ENCODE measurements around the gene SOS1.

SOS1 gene

DNA sequence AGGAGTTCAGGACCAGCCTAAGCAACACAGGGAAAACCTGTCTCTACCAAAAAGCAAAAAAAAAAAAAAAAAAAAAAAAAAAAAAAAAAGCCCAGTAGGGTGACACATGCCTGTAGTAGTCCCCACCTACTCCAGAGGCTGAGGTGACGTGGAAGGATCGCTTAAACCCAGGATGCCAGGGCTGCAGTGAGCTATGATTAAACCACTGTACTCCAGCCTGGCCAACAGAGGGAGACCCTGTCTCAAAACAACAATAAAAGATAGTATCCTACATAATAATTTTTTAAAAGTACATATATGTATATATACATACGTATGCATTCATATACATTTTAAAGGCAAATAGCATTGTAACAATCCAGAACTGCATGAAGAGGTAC lies 51.7 kb downstream of the SOS1 start:
- Histone ChIP-seq H3K4me3 (replicated peaks; ENCODE audit: insufficient read depth, low read length) (no peak overlapping the region), H3K27me3 (ENCODE audit: insufficient read depth, poor library complexity, severe bottlenecking) (no peaks in the 10 kb centered on the region), H3K27ac (replicated peaks) (no peak overlapping the region)
- no peak for TF ChIP-seq GABPA (IDR thresholded peaks at IDR 0.05; ENCODE audit: low read depth)
- TF ChIP-seq, protein P1, sequence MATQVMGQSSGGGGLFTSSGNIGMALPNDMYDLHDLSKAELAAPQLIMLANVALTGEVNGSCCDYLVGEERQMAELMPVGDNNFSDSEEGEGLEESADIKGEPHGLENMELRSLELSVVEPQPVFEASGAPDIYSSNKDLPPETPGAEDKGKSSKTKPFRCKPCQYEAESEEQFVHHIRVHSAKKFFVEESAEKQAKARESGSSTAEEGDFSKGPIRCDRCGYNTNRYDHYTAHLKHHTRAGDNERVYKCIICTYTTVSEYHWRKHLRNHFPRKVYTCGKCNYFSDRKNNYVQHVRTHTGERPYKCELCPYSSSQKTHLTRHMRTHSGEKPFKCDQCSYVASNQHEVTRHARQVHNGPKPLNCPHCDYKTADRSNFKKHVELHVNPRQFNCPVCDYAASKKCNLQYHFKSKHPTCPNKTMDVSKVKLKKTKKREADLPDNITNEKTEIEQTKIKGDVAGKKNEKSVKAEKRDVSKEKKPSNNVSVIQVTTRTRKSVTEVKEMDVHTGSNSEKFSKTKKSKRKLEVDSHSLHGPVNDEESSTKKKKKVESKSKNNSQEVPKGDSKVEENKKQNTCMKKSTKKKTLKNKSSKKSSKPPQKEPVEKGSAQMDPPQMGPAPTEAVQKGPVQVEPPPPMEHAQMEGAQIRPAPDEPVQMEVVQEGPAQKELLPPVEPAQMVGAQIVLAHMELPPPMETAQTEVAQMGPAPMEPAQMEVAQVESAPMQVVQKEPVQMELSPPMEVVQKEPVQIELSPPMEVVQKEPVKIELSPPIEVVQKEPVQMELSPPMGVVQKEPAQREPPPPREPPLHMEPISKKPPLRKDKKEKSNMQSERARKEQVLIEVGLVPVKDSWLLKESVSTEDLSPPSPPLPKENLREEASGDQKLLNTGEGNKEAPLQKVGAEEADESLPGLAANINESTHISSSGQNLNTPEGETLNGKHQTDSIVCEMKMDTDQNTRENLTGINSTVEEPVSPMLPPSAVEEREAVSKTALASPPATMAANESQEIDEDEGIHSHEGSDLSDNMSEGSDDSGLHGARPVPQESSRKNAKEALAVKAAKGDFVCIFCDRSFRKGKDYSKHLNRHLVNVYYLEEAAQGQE (IDR thresholded peaks at IDR 0.05; ENCODE audit: insufficient replicate concordance, low read depth): no peak
- TF ChIP-seq, protein P2, sequence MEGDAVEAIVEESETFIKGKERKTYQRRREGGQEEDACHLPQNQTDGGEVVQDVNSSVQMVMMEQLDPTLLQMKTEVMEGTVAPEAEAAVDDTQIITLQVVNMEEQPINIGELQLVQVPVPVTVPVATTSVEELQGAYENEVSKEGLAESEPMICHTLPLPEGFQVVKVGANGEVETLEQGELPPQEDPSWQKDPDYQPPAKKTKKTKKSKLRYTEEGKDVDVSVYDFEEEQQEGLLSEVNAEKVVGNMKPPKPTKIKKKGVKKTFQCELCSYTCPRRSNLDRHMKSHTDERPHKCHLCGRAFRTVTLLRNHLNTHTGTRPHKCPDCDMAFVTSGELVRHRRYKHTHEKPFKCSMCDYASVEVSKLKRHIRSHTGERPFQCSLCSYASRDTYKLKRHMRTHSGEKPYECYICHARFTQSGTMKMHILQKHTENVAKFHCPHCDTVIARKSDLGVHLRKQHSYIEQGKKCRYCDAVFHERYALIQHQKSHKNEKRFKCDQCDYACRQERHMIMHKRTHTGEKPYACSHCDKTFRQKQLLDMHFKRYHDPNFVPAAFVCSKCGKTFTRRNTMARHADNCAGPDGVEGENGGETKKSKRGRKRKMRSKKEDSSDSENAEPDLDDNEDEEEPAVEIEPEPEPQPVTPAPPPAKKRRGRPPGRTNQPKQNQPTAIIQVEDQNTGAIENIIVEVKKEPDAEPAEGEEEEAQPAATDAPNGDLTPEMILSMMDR (IDR thresholded peaks at IDR 0.05; ENCODE audit: insufficient read depth, low read length): no peak
- no peak for TF ChIP-seq POLR2AphosphoS5 (IDR thresholded peaks at IDR 0.05; ENCODE audit: low read depth)
- TF ChIP-seq SPI1 (IDR thresholded peaks at IDR 0.05; ENCODE audit: borderline replicate concordance, low read depth): no peak
- DNase-seq (ENCODE audit: low read depth in 1 of 2, low spot score in 1 of 2): no peak

DNA sequence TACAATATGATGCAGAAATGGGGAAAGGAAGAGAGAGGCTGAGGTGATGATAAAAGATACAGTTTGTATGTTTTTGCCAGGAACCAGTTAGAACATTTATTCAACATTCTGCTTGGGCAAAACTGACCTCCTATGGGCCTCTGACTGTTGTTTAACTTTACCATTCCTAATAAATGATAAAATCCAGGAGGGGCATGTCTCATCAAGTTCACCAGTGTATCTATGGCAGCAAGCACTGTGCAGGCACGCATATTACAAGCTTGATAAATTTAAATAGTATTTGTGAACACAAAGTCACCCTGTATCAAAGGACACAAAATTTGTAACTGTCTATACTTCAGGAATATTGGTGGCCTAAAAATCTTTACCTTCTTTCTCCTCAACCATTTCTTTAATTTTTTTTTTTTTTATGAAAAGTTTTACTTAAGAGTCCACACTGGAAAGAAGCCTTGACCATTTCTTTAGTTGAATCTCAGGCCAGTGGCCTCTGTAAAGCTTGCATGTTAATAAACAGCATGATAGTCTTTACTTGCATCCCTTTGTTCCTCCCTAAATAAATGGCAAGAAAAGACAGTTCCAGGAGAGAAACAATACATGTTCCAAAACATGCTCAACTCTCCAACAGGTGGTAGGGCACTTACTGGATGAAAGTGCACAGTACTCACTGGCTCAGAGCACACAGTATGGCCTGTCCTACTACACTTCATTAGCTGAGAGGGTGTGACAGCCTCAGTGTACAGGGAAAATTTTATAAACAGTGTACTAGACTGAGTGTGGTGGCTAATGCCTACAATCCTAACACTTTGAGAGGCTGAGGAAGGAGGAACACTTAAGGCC lies 52.3 kb downstream of the SOS1 start:
- H3K4me3 ChIP-seq (replicated peaks; ENCODE audit: insufficient read depth, low read length): no peak overlapping the region
- no peak overlapping the region for H3K27ac ChIP-seq (replicated peaks)
- TF ChIP-seq SPI1 (IDR thresholded peaks at IDR 0.05; ENCODE audit: borderline replicate concordance, low read depth): no peak
- no peak for DNase-seq (ENCODE audit: low read depth in 1 of 2, low spot score in 1 of 2)
- no peaks in the 10 kb centered on the region for H3K27me3 ChIP-seq (ENCODE audit: insufficient read depth, poor library complexity, severe bottlenecking)

DNA sequence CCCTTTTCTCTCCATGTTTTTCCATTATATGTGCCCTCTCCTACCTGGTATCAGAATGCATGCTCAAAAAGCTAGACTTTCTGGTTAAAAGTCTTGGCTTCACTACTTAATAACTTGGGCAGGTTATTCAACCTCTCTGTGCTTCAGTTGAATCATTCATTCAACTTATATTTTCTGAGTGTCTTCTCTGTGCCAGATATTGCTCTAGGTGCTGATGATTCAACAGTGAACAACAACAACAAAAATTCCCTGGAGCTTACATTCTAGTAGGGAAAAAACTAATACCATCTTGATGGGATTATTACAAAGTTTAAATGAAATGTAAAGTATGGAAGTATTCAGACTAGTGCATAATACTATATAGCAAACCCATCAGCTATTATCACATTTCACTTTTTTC lies 55.2 kb downstream of the SOS1 start:
- no peak for DNase-seq (ENCODE audit: low read depth in 1 of 2, low spot score in 1 of 2)

More for the DNA sequence above, 55.2 kb downstream of the SOS1 start:
- H3K27me3 ChIP-seq (ENCODE audit: insufficient read depth, poor library complexity, severe bottlenecking): no peaks in the 10 kb centered on the region
- TF ChIP-seq, protein P1 (IDR thresholded peaks at IDR 0.05; ENCODE audit: insufficient replicate concordance, low read depth): no peak
- TF ChIP-seq GABPA (IDR thresholded peaks at IDR 0.05; ENCODE audit: low read depth) (no peak), SPI1 (IDR thresholded peaks at IDR 0.05; ENCODE audit: borderline replicate concordance, low read depth) (no peak), POLR2AphosphoS5 (IDR thresholded peaks at IDR 0.05; ENCODE audit: low read depth) (no peak)
- TF ChIP-seq, protein P2 (IDR thresholded peaks at IDR 0.05; ENCODE audit: insufficient read depth, low read length): no peak
- H3K27ac ChIP-seq (replicated peaks): no peak overlapping the region
- no peak overlapping the region for H3K4me3 ChIP-seq (replicated peaks; ENCODE audit: insufficient read depth, low read length)
